Measurements from ENCODE around the gene PLEKHA7.

DNA sequence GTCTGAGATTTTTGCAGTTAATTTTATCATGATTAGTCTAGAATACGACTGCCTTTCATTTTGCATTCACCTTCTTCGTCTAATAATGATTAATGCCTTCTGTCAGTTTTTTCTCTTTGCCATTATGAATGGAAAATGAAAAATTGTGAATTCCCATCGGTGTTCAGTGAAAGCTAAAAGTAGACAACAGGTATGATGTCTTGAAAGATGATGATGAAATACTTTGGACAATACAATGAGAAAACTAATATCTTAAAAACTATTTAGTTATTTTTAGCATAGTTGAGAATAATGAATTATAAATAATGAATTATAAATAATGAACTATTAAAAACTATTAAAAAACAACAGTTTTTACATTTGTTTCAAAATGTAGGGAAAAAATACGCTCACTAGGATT lies 270.7 kb downstream of the PLEKHA7 start:
- TF ChIP-seq SIN3A (IDR thresholded peaks at IDR 0.05; ENCODE audit: low read depth) (no peak), CTCF (IDR thresholded peaks at IDR 0.05 in 2 of 3, conservative IDR thresholded peaks at IDR 0.05 in 1 of 3; ENCODE audit: borderline replicate concordance in 1 of 3, insufficient read depth in 1 of 3, low read depth in 2 of 3, low read length in 2 of 3) (no peak)
